C4-2B (cell line): ENCODE results near the gene DLG2.

Experiments
- H3K27ac ChIP-seq: fragments of 450-650 bp; 2 replicates; pipeline ENCODE4 v1.5.1; 2017
- ZFX ChIP-seq: fragments of 450-650 bp; IDR thresholded peaks from 2 replicates; pipeline ENCODE4 v1.6.1; 2017
- TF ChIP-seq, protein P1 (sequence below): fragments of 450-650 bp; conservative IDR thresholded peaks from 2 replicates; pipeline ENCODE4 v1.5.1; 2017; ENCODE audit warnings: mild to moderate bottlenecking

The DLG2 gene

DNA sequence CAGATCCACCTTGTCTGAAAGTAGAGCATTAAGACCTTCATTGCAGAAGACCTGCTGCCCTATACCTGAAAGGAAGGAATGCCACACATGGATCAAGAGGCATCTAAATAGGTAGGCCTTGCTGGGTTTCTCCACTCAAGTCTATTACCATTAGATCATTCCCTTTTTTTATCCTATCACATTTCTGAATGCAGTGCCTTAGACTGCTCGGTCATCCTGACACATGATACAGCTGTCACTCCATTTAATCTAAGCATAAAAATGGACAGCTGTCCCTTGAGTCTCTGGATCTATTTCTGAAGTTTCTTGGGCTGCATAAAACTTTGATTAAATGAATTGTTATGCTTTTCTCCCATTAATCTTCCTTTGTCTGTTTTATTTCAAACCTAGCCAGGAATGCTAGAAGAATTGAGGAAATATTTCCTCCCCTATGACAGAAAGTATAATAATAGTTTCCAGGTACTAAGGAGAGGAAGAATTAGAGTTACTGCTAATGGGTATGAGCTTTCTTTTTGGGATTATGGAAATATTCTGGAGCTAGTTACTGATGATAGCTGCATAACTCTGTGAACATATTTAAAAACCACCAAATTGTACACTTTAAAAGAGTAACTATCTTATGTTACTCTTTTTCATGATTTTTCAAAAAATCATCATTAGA lies 88.0 kb downstream of the DLG2 start:
- no peak overlapping the region for H3K27ac ChIP-seq
- TF ChIP-seq, protein P1, sequence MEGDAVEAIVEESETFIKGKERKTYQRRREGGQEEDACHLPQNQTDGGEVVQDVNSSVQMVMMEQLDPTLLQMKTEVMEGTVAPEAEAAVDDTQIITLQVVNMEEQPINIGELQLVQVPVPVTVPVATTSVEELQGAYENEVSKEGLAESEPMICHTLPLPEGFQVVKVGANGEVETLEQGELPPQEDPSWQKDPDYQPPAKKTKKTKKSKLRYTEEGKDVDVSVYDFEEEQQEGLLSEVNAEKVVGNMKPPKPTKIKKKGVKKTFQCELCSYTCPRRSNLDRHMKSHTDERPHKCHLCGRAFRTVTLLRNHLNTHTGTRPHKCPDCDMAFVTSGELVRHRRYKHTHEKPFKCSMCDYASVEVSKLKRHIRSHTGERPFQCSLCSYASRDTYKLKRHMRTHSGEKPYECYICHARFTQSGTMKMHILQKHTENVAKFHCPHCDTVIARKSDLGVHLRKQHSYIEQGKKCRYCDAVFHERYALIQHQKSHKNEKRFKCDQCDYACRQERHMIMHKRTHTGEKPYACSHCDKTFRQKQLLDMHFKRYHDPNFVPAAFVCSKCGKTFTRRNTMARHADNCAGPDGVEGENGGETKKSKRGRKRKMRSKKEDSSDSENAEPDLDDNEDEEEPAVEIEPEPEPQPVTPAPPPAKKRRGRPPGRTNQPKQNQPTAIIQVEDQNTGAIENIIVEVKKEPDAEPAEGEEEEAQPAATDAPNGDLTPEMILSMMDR = no peak
- TF ChIP-seq ZFX = no peak

DNA sequence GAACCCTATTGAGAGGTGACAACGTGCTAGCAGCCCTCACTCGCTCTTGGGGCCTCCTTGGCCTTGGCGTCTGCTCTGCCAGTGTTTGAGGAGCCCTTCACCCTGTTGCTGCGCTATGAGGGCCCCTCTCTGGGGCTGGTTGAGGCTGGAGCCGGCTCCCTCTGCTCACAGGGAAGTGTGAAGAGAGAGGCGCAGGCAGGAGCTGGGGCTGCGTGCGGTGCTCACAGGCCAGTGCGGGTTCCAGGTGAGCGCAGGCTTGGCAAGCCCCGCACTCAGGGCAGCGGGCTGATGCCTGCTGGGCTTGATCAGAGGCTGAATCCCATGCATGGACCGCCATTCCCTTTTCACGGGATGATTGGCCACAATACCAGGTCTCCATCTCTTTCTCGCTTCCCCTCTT lies 90.7 kb downstream of the DLG2 start:
- H3K27ac ChIP-seq = no peak overlapping the region
- TF ChIP-seq, protein P1 = no peak

DNA sequence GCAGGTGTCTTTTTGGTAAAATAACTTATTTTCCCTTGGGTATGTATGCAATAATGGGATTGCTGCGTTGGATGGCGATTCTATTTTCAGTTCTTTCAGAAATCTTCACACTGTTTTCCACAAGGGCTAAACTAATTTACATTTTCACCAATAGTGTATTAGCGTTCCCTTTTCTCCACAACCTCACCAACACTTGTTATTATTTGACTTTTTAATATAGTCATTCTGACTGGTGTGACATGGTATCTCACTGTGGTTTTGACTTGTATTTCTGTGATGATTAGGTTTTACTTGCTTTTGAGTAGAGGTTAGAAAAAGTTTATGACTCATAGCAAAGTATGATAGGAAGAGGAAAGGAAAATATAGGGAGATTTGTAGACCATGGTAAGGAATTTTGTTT lies 92.3 kb downstream of the DLG2 start:
- TF ChIP-seq, protein P1 = no peak
- no peak for TF ChIP-seq ZFX
- H3K27ac ChIP-seq = no peak overlapping the region

DNA sequence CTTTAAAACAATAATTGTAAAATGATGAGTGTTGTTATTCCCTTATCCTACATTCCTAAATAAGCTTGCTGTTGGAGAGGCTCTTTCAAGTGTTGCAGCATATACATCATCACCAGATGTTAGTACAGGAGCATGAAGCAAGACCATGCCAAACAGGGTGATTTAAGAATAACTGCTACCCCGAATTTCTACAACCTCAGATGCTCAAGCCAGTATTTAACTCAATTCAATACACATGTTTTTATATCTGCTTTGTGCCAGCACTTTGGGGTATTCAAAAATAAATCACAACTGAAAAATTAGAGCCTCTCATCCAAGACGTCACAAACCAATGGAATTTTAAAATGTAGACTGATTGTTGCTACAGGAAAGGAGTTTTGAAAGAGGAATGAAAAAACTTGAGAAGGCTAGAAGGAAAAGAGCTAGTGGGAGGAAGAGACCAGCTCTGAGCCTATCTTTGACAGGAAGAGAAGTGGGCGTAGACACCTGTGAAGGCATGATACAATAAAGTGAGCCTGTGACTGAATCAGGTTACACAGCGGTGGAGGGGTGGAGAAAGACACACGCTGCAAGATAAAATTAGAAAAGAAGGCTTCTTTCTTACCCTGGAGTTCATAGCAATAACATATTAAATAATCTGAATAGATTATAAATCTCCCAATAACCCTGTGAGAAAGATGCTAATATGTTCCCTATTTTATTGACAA lies 95.8 kb downstream of the DLG2 start:
- TF ChIP-seq, protein P1 = no peak
- no peak for TF ChIP-seq ZFX
- H3K27ac ChIP-seq = no peak overlapping the region

DNA sequence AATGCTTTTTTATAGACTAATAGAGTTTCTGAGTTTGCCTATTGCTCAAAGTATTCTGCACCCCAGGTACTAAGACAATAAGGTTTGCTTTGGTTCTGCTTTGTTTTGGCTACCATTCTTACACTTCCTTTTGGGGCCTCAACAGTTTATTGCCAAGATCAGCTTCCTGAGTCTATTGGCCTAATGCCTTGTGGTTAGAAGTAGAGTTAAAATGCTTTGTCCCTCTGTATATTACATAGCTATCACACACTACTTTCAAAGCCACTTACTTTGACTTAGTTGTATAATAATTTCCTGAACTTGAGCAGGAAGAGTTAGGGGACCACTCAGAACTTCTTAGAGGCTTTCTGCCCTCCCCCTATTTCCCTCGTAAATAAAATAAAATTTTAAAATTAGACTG lies 96.5 kb downstream of the DLG2 start:
- no peak overlapping the region for H3K27ac ChIP-seq
- TF ChIP-seq, protein P1 = no peak
- no peak for TF ChIP-seq ZFX

DNA sequence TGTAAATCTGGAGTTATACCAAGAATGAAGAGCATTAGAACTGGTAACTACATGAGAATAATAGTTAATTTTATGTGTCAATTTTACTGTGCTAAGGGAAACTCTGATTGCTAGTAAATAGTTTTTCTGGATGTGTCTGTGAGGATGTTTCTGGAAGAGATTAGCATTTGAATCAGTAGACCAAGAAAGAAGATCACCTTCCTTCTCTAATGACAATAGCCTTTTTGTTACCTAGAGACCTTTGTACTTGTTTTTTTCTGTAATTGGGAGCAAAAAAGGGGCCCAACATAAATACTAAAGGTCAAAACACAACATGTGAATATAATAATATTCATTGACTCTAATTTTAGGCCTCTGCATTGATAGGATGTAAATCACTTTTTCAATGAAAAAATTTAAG lies 100.6 kb downstream of the DLG2 start:
- TF ChIP-seq, protein P1 = no peak
- TF ChIP-seq ZFX = no peak
- no peak overlapping the region for H3K27ac ChIP-seq

DNA sequence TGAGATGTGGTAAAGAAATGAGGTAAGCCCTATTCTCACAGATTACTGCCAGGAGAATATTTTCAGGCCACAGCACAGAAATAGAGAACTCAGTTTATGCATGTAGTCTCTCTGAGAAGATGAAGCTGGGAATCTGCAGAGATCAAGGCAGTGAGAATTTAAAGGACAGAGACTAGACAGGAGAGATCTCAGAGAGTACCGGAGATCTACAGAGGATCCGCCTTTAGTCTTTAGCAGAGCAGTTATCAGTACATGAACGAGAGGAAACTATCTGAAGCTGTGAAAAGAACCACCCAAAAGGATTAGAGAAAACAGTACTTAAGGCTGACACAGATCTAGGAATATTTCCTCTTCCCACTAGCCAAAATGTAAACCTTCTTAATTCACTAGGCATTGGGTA lies 101.5 kb downstream of the DLG2 start:
- TF ChIP-seq ZFX = no peak
- TF ChIP-seq, protein P1 = no peak
- H3K27ac ChIP-seq = no peak overlapping the region
